ENCODE data around the gene NXPH2. TPM values are rescaled to one million over a fixed set of nuclear protein-coding genes. Genes with fewer than 3 reads are reported as not detected.

NXPH2 gene
- total and polyA plus RNA-seq, 2 donors (not counting 1 experiment from before 2014, with no cell fraction given): not detected

DNA sequence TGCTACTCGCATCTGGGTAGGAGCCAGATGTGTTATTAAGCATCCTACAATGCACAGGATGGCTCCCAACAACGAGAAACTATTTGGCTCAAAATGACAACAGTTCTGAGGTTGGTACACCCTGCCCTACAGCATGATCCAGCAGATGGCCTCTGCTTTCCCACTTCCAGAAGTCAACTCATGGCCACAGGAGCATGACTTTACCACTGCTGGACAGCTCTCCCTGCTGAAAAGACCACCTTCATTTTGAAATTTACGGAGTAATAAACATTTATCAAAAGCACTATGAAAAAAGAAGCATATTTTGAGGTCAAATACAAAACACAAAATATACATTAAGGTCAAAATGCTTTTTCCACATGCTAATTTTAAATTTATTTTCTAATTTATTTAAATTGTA, 13.7 kb downstream of the NXPH2 start:
- TF ChIP-seq EZH2 (IDR thresholded peaks at IDR 0.05; ENCODE audit: low read length, missing control alignments): no peak
- TF ChIP-seq, protein P1, sequence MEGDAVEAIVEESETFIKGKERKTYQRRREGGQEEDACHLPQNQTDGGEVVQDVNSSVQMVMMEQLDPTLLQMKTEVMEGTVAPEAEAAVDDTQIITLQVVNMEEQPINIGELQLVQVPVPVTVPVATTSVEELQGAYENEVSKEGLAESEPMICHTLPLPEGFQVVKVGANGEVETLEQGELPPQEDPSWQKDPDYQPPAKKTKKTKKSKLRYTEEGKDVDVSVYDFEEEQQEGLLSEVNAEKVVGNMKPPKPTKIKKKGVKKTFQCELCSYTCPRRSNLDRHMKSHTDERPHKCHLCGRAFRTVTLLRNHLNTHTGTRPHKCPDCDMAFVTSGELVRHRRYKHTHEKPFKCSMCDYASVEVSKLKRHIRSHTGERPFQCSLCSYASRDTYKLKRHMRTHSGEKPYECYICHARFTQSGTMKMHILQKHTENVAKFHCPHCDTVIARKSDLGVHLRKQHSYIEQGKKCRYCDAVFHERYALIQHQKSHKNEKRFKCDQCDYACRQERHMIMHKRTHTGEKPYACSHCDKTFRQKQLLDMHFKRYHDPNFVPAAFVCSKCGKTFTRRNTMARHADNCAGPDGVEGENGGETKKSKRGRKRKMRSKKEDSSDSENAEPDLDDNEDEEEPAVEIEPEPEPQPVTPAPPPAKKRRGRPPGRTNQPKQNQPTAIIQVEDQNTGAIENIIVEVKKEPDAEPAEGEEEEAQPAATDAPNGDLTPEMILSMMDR (conservative IDR thresholded peaks at IDR 0.05 in 1 of 2, IDR thresholded peaks at IDR 0.05 in 1 of 2; ENCODE audit: low read depth in 1 of 2, low read length in 2 of 2): no peak
- H3K27me3 ChIP-seq (ENCODE audit: control insufficient read depth, insufficient read depth, low read length): peaks cover 3% of the 10 kb centered on the region
- no peak for DNase-seq (ENCODE audit: low read depth in 2 of 2)

DNA sequence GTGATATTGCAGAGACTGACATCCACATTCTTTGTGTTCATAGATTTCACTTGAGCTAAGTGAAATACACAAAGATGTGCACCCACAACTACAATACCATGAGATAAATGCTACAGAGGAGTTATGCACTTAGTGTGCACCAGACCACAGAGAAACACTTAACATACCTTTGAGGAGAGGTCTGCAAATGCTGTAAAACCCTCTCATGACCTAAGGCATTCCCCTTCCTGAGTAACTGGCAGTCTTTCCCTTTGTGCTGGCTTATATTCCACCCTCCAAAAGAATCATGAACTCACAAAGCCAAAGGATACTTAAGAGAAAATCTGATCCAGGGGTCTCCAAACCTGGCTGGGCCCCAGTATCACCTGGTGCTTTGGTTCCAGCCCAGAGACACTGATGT, 16.2 kb downstream of the NXPH2 start:
- Histone ChIP-seq H4K20me1 (ENCODE audit: control insufficient read depth, extremely low read depth, insufficient read depth, low read length) (peaks cover 2% of the 10 kb centered on the region), H3K27me3 (ENCODE audit: control insufficient read depth, insufficient read depth, low read length) (peaks cover 3% of the 10 kb centered on the region)
- TF ChIP-seq, protein P1 (conservative IDR thresholded peaks at IDR 0.05 in 1 of 2, IDR thresholded peaks at IDR 0.05 in 1 of 2; ENCODE audit: low read depth in 1 of 2, low read length in 2 of 2): no peak
- no peak for TF ChIP-seq EZH2 (IDR thresholded peaks at IDR 0.05; ENCODE audit: low read length, missing control alignments)

More for the DNA sequence above, 13.7 kb downstream of the NXPH2 start:
- Histone ChIP-seq H3K4me2 (ENCODE audit: extremely low read depth, insufficient read depth, low read length) (no peak overlapping the region), H3K9ac (ENCODE audit: insufficient read depth, low read length) (no peak overlapping the region), H3K36me3 (ENCODE audit: control insufficient read depth, insufficient read depth, low read length) (no peaks in the 10 kb centered on the region), H3K4me1 (ENCODE audit: control insufficient read depth, extremely low read depth, insufficient read depth, low read length) (no peaks in the 10 kb centered on the region), H3K9me3 (ENCODE audit: control insufficient read depth, insufficient read depth, low read depth, low read length) (no peaks in the 10 kb centered on the region), H4K20me1 (ENCODE audit: control insufficient read depth, extremely low read depth, insufficient read depth, low read length) (peaks cover 2% of the 10 kb centered on the region), H3K27ac (ENCODE audit: insufficient read depth, low read length) (no peak overlapping the region), H2AFZ (ENCODE audit: low read length) (no peak overlapping the region), H3K79me2 (ENCODE audit: control insufficient read depth, insufficient read depth, low read length) (no peaks in the 10 kb centered on the region), H3K4me3 (replicated peaks in 1 of 4; ENCODE audit: control extremely low read depth in 1 of 4, insufficient read depth in 1 of 4, low read depth in 3 of 4, low read length in 4 of 4) (no peak overlapping the region)

DNA sequence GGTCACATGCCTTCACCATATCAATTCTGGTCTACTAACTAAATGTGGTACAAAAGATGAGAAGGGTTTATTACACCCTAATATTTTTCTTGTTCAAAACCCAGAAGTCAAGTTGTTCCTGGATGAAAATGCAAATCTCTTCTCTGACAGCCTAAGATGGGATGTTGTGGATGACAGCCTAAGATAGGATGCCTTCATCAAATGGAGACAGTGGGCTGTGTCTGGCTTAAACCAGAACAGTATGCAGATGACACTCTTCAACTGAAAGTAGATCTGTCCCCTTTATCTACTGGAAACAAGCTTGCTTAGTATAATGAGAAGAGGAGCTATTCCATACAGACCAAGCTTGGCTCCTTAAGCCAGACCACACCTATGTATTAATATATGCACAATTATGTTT, 17.7 kb downstream of the NXPH2 start:
- Histone ChIP-seq H4K20me1 (ENCODE audit: control insufficient read depth, extremely low read depth, insufficient read depth, low read length) (peaks cover 2% of the 10 kb centered on the region), H2AFZ (ENCODE audit: low read length) (no peak overlapping the region), H3K27ac (ENCODE audit: insufficient read depth, low read length) (no peak overlapping the region), H3K4me1 (ENCODE audit: control insufficient read depth, extremely low read depth, insufficient read depth, low read length) (no peaks in the 10 kb centered on the region), H3K79me2 (ENCODE audit: control insufficient read depth, insufficient read depth, low read length) (no peaks in the 10 kb centered on the region), H3K9me3 (ENCODE audit: control insufficient read depth, insufficient read depth, low read depth, low read length) (no peaks in the 10 kb centered on the region), H3K36me3 (ENCODE audit: control insufficient read depth, insufficient read depth, low read length) (no peaks in the 10 kb centered on the region), H3K27me3 (ENCODE audit: control insufficient read depth, insufficient read depth, low read length) (peaks cover 3% of the 10 kb centered on the region), H3K9ac (ENCODE audit: insufficient read depth, low read length) (no peak overlapping the region), H3K4me3 (replicated peaks in 1 of 4; ENCODE audit: control extremely low read depth in 1 of 4, insufficient read depth in 1 of 4, low read depth in 3 of 4, low read length in 4 of 4) (no peak overlapping the region), H3K4me2 (ENCODE audit: extremely low read depth, insufficient read depth, low read length) (no peak overlapping the region)
- TF ChIP-seq, protein P1 (conservative IDR thresholded peaks at IDR 0.05 in 1 of 2, IDR thresholded peaks at IDR 0.05 in 1 of 2; ENCODE audit: low read depth in 1 of 2, low read length in 2 of 2): no peak
- TF ChIP-seq EZH2 (IDR thresholded peaks at IDR 0.05; ENCODE audit: low read length, missing control alignments): no peak
- no peak for DNase-seq (ENCODE audit: low read depth in 2 of 2)

More for the DNA sequence above, 16.2 kb downstream of the NXPH2 start:
- Histone ChIP-seq H3K9me3 (ENCODE audit: control insufficient read depth, insufficient read depth, low read depth, low read length) (no peaks in the 10 kb centered on the region), H3K27ac (ENCODE audit: insufficient read depth, low read length) (no peak overlapping the region), H2AFZ (ENCODE audit: low read length) (no peak overlapping the region), H3K9ac (ENCODE audit: insufficient read depth, low read length) (no peak overlapping the region), H3K4me2 (ENCODE audit: extremely low read depth, insufficient read depth, low read length) (no peak overlapping the region), H3K36me3 (ENCODE audit: control insufficient read depth, insufficient read depth, low read length) (no peaks in the 10 kb centered on the region), H3K4me3 (replicated peaks in 1 of 4; ENCODE audit: control extremely low read depth in 1 of 4, insufficient read depth in 1 of 4, low read depth in 3 of 4, low read length in 4 of 4) (no peak overlapping the region), H3K4me1 (ENCODE audit: control insufficient read depth, extremely low read depth, insufficient read depth, low read length) (no peaks in the 10 kb centered on the region), H3K79me2 (ENCODE audit: control insufficient read depth, insufficient read depth, low read length) (no peaks in the 10 kb centered on the region)
- DNase-seq (ENCODE audit: low read depth in 2 of 2): no peak

Measured in fibroblast of lung (primary cell).